ENCODE measurements around the gene GYPC. TPM values are rescaled to one million over a fixed set of nuclear protein-coding genes. Genes with fewer than 3 reads are reported as not detected.
"Not testable (repeated sequence)": the region's sequence is repeated elsewhere in the genome, so short reads cannot be mapped to it uniquely, and the experiment has no call there.

The GYPC gene
- total and polyA plus RNA-seq, 4 donors, result 61.4 to 170 (median 113) TPM

GRCh38 chr2:126687503-126687902 lies 31.5 kb downstream of the GYPC start:
- Histone ChIP-seq H3K4me3 (no peak overlapping the region), H3K27me3 (ENCODE audit: control insufficient read depth in 3 of 3, insufficient read depth in 3 of 3, low read length in 2 of 3) (no peaks in the 10 kb centered on the region), H3K9me3 (ENCODE audit: control insufficient read depth in 4 of 4, insufficient read depth in 3 of 4, low read length in 3 of 4) (peaks cover 0 to 6% (median 0%) of the 10 kb centered on the region in 4 donors), H3K27ac (ENCODE audit: low read depth in 1 of 2, low read length in 1 of 2) (no peak overlapping the region), H3K4me1 (ENCODE audit: control insufficient read depth in 5 of 5, insufficient read depth in 5 of 5, low read length in 5 of 5) (peaks cover 0 to 9% (median 0%) of the 10 kb centered on the region in 5 donors), H3K36me3 (ENCODE audit: control insufficient read depth in 4 of 4, insufficient read depth in 4 of 4, low read length in 4 of 4) (peaks cover 0 to 17% (median 12%) of the 10 kb centered on the region in 4 donors), H3K9ac (ENCODE audit: insufficient read depth in 1 of 2, low read length in 2 of 2) (no peak overlapping the region)
- no peak for ATAC-seq (ENCODE audit: insufficient read depth, low FRiP score)
- 94 to 97% methylated on average over 2 of the region's 2 CpGs for WGBS, 2 donors
- TF ChIP-seq, protein P1, sequence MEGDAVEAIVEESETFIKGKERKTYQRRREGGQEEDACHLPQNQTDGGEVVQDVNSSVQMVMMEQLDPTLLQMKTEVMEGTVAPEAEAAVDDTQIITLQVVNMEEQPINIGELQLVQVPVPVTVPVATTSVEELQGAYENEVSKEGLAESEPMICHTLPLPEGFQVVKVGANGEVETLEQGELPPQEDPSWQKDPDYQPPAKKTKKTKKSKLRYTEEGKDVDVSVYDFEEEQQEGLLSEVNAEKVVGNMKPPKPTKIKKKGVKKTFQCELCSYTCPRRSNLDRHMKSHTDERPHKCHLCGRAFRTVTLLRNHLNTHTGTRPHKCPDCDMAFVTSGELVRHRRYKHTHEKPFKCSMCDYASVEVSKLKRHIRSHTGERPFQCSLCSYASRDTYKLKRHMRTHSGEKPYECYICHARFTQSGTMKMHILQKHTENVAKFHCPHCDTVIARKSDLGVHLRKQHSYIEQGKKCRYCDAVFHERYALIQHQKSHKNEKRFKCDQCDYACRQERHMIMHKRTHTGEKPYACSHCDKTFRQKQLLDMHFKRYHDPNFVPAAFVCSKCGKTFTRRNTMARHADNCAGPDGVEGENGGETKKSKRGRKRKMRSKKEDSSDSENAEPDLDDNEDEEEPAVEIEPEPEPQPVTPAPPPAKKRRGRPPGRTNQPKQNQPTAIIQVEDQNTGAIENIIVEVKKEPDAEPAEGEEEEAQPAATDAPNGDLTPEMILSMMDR (IDR thresholded peaks at IDR 0.05; ENCODE audit: control extremely low read depth, extremely low read depth), result no peak
- no peak for DNase-seq

DNA sequence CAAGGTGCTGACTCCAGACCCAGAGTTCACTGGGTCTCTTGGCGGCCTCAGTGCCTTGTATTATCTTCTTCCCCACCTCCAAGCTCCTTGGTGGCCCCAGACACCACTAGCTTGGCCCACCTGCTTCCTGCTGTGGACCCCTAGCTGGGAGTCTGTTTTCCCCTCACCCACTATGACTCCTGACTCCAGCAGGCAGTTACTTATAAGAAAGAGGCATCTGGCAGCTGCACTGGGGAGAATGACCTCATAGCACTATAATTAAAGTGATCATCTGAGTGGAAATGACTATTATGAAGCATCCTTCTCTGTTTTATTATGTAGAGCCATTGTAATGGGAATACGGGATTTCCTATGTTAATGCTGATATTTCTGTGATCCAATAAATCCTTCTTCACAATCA lies 32.6 kb downstream of the GYPC start:
- Histone ChIP-seq H3K36me3 (ENCODE audit: control insufficient read depth in 4 of 4, insufficient read depth in 4 of 4, low read length in 4 of 4) (peaks cover 0 to 20% (median 14%) of the 10 kb centered on the region in 4 donors), H3K27ac (ENCODE audit: low read depth in 1 of 2, low read length in 1 of 2) (peak overlapping the region; percentile 35)
- WGBS, 2 donors, result 81 to 88% methylated on average over 2 of the region's 2 CpGs
- not testable (repeated sequence) for H3K9ac ChIP-seq (ENCODE audit: insufficient read depth in 1 of 2, low read length in 2 of 2); H3K27me3 ChIP-seq (ENCODE audit: control insufficient read depth in 3 of 3, insufficient read depth in 3 of 3, low read length in 2 of 3); ATAC-seq (ENCODE audit: insufficient read depth, low FRiP score); H3K9me3 ChIP-seq (ENCODE audit: control insufficient read depth in 4 of 4, insufficient read depth in 3 of 4, low read length in 3 of 4); H3K4me3 ChIP-seq; H3K4me1 ChIP-seq (ENCODE audit: control insufficient read depth in 5 of 5, insufficient read depth in 5 of 5, low read length in 5 of 5); DNase-seq

- not testable (repeated sequence) for H3K27ac ChIP-seq (ENCODE audit: low read depth in 1 of 2, low read length in 1 of 2); H3K9ac ChIP-seq (ENCODE audit: insufficient read depth in 1 of 2, low read length in 2 of 2); H3K4me1 ChIP-seq (ENCODE audit: control insufficient read depth in 5 of 5, insufficient read depth in 5 of 5, low read length in 5 of 5); ATAC-seq (ENCODE audit: insufficient read depth, low FRiP score); H3K27me3 ChIP-seq (ENCODE audit: control insufficient read depth in 3 of 3, insufficient read depth in 3 of 3, low read length in 2 of 3); DNase-seq; H3K4me3 ChIP-seq
- Histone ChIP-seq H3K9me3 (ENCODE audit: control insufficient read depth in 4 of 4, insufficient read depth in 3 of 4, low read length in 3 of 4) (peaks cover 0 to 11% (median 0%) of the 10 kb centered on the region in 4 donors), H3K36me3 (ENCODE audit: control insufficient read depth in 4 of 4, insufficient read depth in 4 of 4, low read length in 4 of 4) (peaks cover 10 to 32% (median 23%) of the 10 kb centered on the region in 4 donors)
- 46 to 50% methylated on average over 1 of the region's 1 CpG for WGBS, 2 donors
Measured at GRCh38 chr2:126692241-126692640, 36.3 kb downstream of the GYPC start.

GRCh38 chr2:126692934-126693592 lies 37.1 kb downstream of the GYPC start:
- Histone ChIP-seq H3K9me3 (ENCODE audit: control insufficient read depth in 4 of 4, insufficient read depth in 3 of 4, low read length in 3 of 4) (peaks cover 0 to 11% (median 0%) of the 10 kb centered on the region in 4 donors), H3K36me3 (ENCODE audit: control insufficient read depth in 4 of 4, insufficient read depth in 4 of 4, low read length in 4 of 4) (peaks cover 10 to 38% (median 26%) of the 10 kb centered on the region in 4 donors)
- H3K27me3 ChIP-seq (ENCODE audit: control insufficient read depth in 3 of 3, insufficient read depth in 3 of 3, low read length in 2 of 3); ATAC-seq (ENCODE audit: insufficient read depth, low FRiP score); H3K4me1 ChIP-seq (ENCODE audit: control insufficient read depth in 5 of 5, insufficient read depth in 5 of 5, low read length in 5 of 5); H3K4me3 ChIP-seq; DNase-seq; H3K9ac ChIP-seq (ENCODE audit: insufficient read depth in 1 of 2, low read length in 2 of 2); H3K27ac ChIP-seq (ENCODE audit: low read depth in 1 of 2, low read length in 1 of 2): not testable (repeated sequence)
- WGBS, 2 donors, result 98 to 100% methylated on average over 2 to 3 of the region's 3 CpGs
